ENCODE results near the gene PRIMPOL. TPM values are rescaled to one million over a fixed set of nuclear protein-coding genes. Genes with fewer than 3 reads are reported as not detected.

The PRIMPOL gene
- total and polyA plus RNA-seq, 2 experiments from 2014 or later, result 18.5 to 30.1 TPM

DNA sequence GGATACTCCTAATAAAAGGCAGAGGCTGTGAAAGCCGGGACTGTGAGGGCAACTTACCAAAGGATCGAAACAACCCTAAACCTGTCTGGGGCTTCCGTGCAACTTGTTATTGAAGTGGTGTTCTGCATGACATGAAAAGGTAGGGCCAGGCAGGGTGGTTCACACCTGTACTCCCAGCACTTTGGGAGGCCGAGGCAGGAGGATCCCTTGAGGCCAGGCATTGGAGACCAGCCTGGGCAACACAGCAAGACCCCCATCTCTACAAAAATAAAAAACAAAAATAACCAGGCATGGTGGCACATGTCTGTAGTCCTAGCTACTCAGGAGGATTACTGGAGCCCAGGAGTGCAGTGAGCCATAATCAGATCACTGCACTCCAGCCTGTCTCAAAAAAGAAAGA lies 12.6 kb upstream of the PRIMPOL start:
- Histone ChIP-seq H3K4me1 (ENCODE audit: low read depth) (no peaks in the 10 kb centered on the region), H3K36me3 (peaks cover 22% of the 10 kb centered on the region), H3K4me3 (no peak overlapping the region), H3K9me3 (ENCODE audit: low read depth) (no peaks in the 10 kb centered on the region), H3K27ac (no peak overlapping the region), H3K27me3 (no peaks in the 10 kb centered on the region)
- TF ChIP-seq, protein P1, sequence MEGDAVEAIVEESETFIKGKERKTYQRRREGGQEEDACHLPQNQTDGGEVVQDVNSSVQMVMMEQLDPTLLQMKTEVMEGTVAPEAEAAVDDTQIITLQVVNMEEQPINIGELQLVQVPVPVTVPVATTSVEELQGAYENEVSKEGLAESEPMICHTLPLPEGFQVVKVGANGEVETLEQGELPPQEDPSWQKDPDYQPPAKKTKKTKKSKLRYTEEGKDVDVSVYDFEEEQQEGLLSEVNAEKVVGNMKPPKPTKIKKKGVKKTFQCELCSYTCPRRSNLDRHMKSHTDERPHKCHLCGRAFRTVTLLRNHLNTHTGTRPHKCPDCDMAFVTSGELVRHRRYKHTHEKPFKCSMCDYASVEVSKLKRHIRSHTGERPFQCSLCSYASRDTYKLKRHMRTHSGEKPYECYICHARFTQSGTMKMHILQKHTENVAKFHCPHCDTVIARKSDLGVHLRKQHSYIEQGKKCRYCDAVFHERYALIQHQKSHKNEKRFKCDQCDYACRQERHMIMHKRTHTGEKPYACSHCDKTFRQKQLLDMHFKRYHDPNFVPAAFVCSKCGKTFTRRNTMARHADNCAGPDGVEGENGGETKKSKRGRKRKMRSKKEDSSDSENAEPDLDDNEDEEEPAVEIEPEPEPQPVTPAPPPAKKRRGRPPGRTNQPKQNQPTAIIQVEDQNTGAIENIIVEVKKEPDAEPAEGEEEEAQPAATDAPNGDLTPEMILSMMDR (IDR thresholded peaks at IDR 0.05; ENCODE audit: low read depth, low read length), result no peak
- DNase-seq (ENCODE audit: low read depth in 1 of 2, low spot score in 1 of 2), result no peak

DNA sequence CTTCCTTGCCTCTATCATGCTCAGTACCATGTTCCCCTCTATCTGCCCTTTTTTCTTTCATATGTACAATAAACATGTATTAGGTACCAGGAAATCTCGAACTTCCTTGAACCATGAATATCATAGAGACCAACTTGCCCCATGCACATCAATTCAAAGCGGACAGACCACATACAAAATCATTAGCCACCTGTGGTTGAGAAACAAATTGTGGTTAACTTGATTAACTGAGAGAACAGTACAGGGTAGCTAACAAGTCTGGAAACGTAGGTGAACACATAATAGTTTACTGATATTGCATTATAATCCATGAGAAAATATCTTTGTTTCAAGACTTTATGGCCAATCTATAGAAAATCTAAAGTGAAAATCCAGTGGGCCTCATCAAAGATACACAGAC lies 8.5 kb upstream of the PRIMPOL start:
- H3K27ac ChIP-seq, result no peak overlapping the region
- H3K9me3 ChIP-seq (ENCODE audit: low read depth), result no peaks in the 10 kb centered on the region
- no peak for DNase-seq (ENCODE audit: low read depth in 1 of 2, low spot score in 1 of 2)
- H3K4me3 ChIP-seq, result no peak overlapping the region
- no peaks in the 10 kb centered on the region for H3K27me3 ChIP-seq
- TF ChIP-seq, protein P1 (IDR thresholded peaks at IDR 0.05; ENCODE audit: low read depth, low read length), result no peak
- H3K36me3 ChIP-seq, result peaks cover 13% of the 10 kb centered on the region
- H3K4me1 ChIP-seq (ENCODE audit: low read depth), result no peaks in the 10 kb centered on the region

DNA sequence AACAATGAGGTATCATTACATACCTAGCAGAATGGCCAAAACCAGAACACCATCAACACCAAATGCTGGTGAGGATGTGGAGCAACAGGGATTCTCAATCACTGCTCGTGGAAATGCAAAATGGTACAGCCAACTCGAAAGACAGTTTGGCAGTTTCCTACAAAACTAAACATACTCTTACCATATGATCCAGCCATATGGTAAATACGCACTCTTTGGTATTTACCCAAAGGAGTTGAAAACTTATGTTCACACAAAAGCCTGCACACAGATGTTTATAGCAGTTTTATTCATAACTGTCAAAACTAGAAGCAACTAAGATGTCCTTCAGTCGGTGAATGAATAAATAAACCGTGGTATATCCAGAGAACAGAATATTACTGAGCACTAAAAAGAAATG lies 8.1 kb upstream of the PRIMPOL start:
- TF ChIP-seq, protein P1 (IDR thresholded peaks at IDR 0.05; ENCODE audit: low read depth, low read length), result no peak
- DNase-seq (ENCODE audit: low read depth in 1 of 2, low spot score in 1 of 2), result no peak
- Histone ChIP-seq H3K4me3 (no peak overlapping the region), H3K9me3 (ENCODE audit: low read depth) (no peaks in the 10 kb centered on the region), H3K4me1 (ENCODE audit: low read depth) (peaks cover under 1% of the 10 kb centered on the region), H3K36me3 (peaks cover 10% of the 10 kb centered on the region), H3K27ac (no peak overlapping the region), H3K27me3 (no peaks in the 10 kb centered on the region)

DNA sequence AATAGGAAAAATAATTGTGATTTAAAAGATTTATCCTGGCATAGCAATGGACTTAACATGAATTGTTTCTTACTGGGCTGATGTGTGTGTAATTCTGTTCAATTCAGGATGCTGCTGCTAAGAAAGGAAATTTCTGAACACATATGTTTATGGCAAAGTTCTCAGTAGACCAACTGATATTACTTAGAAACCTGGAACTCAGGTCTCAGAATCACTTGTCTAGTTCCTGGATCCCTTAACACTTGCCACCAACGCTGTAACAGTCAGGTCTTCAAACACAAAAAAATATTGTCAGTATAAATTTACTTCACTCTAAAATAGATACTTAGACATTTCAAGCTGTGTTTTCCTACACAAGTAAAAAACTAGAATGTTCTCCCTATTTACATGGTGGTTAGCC lies 5.8 kb upstream of the PRIMPOL start:
- Histone ChIP-seq H3K36me3 (no peaks in the 10 kb centered on the region), H3K4me3 (no peak overlapping the region), H3K27me3 (no peaks in the 10 kb centered on the region), H3K4me1 (ENCODE audit: low read depth) (peaks cover 15% of the 10 kb centered on the region), H3K9me3 (ENCODE audit: low read depth) (no peaks in the 10 kb centered on the region), H3K27ac (no peak overlapping the region)
- TF ChIP-seq, protein P1 (IDR thresholded peaks at IDR 0.05; ENCODE audit: low read depth, low read length), result no peak
- no peak for DNase-seq (ENCODE audit: low read depth in 1 of 2, low spot score in 1 of 2)

DNA sequence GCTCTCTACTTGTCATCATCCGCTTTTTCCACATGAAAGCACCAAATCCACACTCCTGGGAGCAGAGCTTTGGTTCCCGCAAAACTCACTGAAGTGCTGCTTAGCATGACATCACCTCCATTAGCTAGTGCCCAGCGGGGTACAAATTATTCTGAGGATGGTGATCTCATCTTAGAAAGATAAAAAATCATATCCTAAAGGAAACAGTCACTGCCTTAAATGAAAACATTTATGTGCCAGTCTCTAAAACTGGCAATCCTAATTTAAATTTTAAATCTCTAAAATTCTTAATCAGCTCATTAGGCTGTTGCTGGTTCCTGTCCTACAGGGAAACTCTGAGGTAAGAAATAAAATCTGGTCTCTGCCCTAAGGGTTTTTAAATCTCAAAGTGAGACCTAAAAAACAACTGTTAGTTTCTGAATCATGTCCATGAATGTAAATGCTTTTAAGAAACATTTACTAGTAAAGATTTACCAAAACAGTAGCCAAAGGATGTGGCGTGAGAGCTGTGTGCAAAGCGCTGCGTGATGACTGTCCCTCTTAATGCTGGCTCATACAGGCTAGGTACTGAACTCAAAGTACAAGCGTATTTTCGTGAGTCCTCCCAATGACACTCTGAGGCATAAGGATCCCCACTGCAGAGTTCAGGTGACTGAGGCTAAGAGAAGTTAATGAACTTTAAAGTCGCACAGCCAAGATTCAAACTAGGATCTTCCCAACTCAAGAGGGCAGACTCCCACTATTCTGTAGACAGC lies 4.8 kb upstream of the PRIMPOL start:
- H3K4me3 ChIP-seq, result no peak overlapping the region
- TF ChIP-seq, protein P1 (IDR thresholded peaks at IDR 0.05; ENCODE audit: low read depth, low read length), result no peak
- H3K27ac ChIP-seq, result no peak overlapping the region
- no peaks in the 10 kb centered on the region for H3K36me3 ChIP-seq
- H3K9me3 ChIP-seq (ENCODE audit: low read depth), result no peaks in the 10 kb centered on the region
- H3K27me3 ChIP-seq, result no peaks in the 10 kb centered on the region
- DNase-seq (ENCODE audit: low read depth in 1 of 2, low spot score in 1 of 2), result no peak
- peaks cover 15% of the 10 kb centered on the region for H3K4me1 ChIP-seq (ENCODE audit: low read depth)

Data from cardiac muscle cell (in vitro differentiated cells and primary cell).